HG03520 (cell line): ENCODE data around the gene SORT1.
"Not testable (repeated sequence)": the region's sequence is repeated elsewhere in the genome, so short reads cannot be mapped to it uniquely, and the experiment has no call there.

Source experiments
- ATAC-seq: cut with Tn5 transposase; IDR thresholded peaks from one replicate; pipeline ENCODE4 v1.9.1; 2021; ENCODE audit warnings: mild to moderate bottlenecking, moderate library complexity; ENCODE audit not compliant: unreplicated experiment

Gene SORT1

GRCh38 chr1:109383087-109383779 is 14.5 kb downstream of the SORT1 start:
- ATAC-seq: no peak

GRCh38 chr1:109381573-109381972 is 16.1 kb downstream of the SORT1 start:
- ATAC-seq: no peak

- no peak for ATAC-seq
These were observed 17.8 kb downstream of the SORT1 start for GRCh38 chr1:109379907-109380306.

DNA sequence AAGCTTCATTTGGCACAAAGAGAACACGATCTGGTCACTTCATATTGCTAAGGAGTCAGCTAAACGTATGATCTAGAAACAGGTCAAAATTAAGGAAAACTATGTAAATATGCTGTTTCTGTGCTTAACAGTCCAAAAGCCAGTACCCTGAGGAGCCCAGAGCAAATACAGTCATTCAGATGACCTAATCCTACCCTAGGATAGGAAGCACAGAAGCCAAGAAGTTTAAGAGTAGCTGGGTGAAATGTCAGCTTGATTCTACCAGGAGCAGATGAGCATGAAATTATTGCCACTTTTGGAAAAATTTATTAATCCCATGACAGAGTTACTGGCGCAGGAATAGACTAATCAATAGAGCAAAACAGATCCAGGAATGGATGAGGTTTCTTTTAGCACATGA is 18.3 kb downstream of the SORT1 start:
- no peak for ATAC-seq

DNA sequence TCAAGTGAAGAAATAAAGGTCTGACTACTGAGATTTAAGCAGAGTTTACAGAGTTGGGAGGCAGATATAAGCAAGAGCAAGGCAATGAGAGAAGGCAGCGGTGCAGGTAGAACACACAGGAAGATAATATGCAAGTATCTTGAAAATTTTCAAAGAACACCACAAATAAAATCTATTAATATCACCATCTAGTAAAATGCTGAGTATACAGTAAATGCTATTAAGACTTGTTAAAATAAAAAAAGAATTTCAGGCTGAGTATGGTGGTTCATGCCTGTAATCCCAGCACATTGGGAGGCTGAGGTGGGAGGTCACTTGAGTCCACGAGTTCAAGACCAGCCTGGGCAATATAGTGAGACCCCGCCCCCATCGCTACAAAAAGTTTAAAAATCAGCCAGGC is 20.0 kb downstream of the SORT1 start:
- no peak for ATAC-seq

GRCh38 chr1:109373696-109374095 is 24.0 kb downstream of the SORT1 start:
- ATAC-seq: not testable (repeated sequence)

GRCh38 chr1:109373126-109373525 is 24.6 kb downstream of the SORT1 start:
- ATAC-seq: no peak

DNA sequence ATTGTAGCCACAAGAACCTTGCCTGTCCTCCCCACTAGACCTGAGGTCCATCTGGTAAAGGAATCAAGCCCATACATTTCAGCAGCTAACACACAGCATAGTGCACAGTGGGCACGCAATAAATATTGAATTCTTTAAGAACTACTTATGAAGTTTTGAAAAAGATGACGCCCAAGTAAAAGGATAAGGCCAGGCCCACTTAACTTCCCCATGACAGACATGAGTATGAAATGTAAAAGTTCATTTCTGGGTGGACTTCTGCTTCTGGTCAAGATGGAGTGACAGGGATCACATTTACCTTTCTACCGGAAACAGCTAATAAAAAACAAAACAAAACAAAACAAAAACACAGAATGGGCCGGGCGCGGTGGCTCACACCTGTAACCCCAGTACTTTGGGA is 25.4 kb downstream of the SORT1 start:
- no peak for ATAC-seq

- no peak for ATAC-seq
These were observed 26.4 kb downstream of the SORT1 start for GRCh38 chr1:109371341-109371739.

GRCh38 chr1:109370712-109371340 is 26.9 kb downstream of the SORT1 start:
- no peak for ATAC-seq

DNA sequence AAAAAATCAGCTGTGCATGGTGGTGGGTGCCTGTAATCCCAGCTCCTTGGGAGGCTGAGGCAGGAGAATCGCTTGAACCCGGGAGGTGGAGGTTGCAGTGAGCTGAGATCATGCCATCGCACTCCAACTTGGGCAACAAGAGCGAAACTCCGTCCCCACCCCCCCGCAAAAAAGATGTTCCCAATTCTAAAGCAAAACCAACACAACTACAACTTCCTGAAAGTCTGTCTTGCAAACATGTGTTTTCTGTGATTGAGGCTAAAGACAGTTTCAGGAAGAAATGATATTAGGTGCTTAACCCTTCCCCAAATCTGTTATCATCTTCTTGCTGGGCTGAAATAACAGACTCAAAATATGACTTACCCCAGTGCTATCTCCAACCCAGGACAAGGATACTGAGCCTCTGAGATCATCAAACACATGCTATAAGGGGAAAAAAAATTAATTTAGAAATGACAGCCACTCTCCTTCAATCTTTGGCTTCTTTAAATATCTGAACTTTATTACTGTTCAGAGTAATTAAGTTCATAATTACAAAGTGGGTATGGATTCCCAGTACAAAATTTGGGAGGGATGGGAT is 28.5 kb downstream of the SORT1 start:
- no peak for ATAC-seq

DNA sequence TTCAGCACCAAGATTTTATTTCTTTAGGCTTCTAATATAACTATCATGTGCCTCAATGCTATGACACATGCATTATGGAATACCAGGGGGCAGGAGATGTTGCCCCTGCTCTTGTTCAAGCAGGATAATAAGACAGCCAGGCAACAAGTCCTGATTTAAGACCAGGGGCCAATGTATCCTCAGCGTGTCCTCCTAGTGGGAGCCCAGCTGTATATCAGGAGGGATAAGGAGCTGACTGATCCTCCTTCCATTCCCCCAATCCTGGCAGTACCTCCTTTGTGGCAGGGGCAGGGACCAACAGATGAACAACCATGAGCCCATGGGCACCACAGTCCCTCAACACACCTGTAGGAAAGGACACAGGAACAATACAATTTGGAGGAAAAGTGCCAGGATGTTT is 29.3 kb downstream of the SORT1 start:
- no peak for ATAC-seq

- no peak for ATAC-seq
These were observed 30.1 kb downstream of the SORT1 start for GRCh38 chr1:109367626-109368025.

DNA sequence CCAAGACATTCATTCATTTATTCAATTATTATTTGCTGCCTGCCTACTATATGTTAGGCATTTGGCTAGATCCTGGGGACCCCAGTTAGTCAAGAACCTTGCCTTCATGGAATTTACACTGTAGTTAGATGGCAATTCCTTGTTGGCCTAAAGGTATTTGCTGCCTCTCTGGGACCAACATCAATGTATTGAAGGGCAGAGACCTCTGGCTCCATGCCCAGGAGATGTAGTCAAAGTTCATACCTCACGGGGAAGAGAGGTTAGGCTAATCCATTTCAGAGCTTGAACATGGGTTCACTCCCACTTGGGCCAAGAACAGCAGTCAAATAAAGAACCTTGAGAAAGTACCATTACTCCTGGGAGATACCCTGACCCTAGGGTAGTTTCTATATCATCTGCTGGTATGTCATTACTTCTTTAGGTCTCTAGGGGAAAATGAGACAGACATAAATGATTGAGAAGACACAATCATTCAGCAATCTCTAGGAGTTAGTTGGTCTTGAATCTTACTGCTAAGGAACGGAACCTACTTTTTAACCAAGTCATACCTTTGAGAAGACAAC is 32.0 kb downstream of the SORT1 start:
- ATAC-seq: no peak

GRCh38 chr1:109361649-109362048 is 36.1 kb downstream of the SORT1 start:
- no peak for ATAC-seq

- ATAC-seq: no peak
These were observed 36.6 kb downstream of the SORT1 start for GRCh38 chr1:109361069-109361468.

- no peak for ATAC-seq
These were observed 40.1 kb downstream of the SORT1 start for GRCh38 chr1:109357616-109358015.

GRCh38 chr1:109356915-109357314 is 40.8 kb downstream of the SORT1 start:
- ATAC-seq: no peak

DNA sequence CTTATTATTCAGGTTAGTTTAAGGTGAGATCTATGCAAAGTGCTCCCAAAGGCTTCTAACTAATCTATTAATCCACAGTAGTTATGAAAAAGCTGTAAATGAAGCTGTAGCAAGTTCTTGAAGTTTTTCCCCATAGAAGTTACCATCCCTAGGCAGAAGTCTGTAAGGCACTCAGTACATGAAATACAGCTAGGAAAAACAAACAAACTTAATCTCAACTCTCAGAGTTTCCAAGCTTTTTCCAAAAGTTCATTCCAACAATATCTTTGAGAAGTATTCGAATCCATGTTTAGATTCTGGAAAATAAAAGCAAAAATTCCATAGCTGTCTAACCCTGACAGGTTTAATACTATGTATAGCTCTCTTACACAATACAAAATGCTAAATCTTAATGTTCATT is 41.2 kb downstream of the SORT1 start:
- ATAC-seq: no peak

DNA sequence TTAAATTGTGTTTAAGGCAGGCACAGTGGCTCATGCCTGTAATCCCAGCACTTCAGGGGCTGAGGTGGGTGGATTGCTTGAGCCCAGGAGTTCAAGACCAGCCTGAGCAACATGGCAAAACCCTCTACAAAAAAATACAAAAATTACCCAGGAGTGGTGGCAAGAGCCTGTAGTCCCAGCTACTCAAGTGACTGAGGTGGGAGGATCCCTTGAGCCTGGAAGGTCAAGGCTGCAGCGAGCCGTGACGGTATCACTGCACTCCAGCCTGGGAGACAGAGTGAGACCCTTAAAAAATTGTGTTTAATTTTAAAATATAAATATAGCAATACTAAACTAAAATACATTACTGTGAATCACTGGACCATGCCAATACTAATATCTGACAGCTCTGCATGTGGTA is 42.8 kb downstream of the SORT1 start:
- ATAC-seq: no peak

DNA sequence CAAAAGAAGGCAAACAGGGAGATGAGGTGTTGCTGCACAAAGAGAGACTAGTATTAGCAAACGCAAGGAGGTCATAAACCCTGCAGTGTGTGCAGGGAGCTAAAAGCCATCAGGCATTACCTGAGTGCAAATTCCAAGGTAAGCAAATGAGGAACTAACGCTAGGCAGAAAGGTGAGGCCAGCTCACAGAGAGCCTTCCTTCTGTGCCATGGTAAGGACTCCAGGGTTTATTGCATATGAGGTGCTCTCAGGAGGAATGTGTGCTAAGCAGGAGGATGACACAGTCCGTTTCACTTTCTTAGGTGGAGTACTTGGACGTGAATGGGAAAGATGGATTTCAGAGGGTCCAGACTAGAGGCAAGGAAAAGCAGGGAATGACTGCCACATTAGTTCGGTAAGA is 46.3 kb downstream of the SORT1 start:
- no peak for ATAC-seq

DNA sequence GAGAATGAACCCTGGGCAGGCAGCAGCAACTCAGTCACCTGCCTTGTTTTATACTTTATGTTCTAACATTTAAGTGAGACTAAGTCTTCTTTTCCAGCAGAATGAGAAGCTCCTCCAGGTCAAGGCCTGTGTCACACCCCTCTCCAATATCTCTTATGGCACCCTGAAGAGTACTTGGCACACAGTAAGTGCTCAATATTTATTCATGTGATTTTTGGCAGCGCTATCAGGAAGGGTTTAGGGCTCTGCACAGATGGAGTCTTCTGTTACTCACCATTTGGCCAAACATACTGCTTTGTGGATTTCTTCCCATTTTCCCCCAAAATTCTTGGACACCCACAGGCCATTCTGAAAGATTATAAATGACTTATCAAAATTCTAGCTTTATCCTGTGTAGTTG is 47.1 kb downstream of the SORT1 start:
- ATAC-seq: no peak
